Measurements from ENCODE around the gene HMGCS2.

HMGCS2 gene

DNA sequence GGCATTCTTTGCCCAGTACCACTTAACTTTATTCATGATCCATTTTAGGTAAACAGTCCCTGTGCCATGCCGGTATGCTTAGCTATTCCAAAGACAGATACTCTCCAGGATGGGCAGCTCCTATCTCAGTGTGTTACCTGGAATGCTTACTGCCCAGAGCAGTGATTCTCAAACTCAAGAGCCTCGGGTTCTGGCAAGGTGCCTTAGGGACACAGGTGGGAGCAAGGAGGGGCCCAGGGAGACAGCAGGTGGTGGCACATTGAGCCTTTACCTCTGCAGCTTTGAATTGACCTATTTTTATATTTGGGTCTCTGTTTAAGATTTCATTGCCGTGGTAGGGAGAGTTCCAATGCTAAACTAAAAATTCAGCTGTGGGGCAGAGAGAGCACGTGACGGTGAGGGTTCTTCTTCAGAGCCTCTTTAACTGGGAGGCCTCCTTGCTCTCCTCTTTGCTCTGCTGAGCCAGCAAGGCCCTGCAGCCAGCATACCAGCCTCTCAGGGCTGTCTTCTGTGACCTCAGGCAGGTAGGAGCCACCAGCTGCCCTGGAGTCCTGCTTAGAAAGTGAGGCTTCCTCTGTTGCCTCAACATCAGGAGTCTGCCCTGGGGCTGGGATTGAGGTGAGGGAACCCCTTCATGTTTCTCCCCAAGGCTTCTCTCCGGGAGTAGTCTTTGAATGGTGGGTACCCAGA is 36.8 kb downstream of the HMGCS2 start:
- no peak overlapping the region for H3K4me3 ChIP-seq (ENCODE audit: low read depth, low read length)
- TF ChIP-seq, protein P1, sequence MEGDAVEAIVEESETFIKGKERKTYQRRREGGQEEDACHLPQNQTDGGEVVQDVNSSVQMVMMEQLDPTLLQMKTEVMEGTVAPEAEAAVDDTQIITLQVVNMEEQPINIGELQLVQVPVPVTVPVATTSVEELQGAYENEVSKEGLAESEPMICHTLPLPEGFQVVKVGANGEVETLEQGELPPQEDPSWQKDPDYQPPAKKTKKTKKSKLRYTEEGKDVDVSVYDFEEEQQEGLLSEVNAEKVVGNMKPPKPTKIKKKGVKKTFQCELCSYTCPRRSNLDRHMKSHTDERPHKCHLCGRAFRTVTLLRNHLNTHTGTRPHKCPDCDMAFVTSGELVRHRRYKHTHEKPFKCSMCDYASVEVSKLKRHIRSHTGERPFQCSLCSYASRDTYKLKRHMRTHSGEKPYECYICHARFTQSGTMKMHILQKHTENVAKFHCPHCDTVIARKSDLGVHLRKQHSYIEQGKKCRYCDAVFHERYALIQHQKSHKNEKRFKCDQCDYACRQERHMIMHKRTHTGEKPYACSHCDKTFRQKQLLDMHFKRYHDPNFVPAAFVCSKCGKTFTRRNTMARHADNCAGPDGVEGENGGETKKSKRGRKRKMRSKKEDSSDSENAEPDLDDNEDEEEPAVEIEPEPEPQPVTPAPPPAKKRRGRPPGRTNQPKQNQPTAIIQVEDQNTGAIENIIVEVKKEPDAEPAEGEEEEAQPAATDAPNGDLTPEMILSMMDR (IDR thresholded peaks at IDR 0.05; ENCODE audit: low read depth, low read length): no peak

DNA sequence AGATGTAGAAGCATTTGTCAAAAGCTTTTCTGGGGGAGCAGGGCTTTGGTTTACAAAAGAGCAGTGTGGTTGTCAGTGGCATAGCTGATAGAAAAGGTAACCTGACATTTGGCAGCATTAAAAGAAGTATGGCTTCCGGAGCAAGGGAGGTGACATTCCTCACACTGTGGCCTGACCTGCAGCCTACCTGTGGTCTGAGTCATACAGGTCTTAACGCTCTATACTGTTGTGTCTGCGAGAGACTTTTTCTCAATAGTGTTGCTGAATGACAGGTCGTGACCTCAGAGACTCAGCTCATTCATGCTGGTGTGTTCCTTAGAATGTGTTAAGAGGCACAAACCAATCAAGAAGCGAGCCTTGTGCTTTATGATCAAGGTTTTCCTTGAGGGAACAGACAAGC is 37.6 kb downstream of the HMGCS2 start:
- TF ChIP-seq, protein P1 (IDR thresholded peaks at IDR 0.05; ENCODE audit: low read depth, low read length): no peak
- no peak overlapping the region for H3K4me3 ChIP-seq (ENCODE audit: low read depth, low read length)

DNA sequence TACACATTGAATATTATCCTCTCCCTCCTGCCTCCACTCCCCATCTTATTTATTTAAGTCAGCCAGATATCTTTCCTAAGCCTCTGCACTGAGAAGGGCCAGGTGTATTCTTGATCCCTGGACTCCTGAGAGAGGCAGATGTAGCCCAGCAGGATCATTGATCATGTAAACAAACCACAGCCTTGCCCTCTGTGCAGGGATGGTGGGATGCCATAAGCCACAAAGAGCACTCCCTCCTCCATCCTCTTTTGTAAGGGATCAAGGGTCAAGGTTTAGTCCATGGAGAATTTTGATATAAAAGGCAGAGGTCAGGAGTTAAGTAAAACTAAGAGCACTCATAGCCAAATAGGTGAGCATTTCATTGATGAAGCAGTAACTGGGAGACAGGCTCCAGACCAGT is 39.7 kb downstream of the HMGCS2 start:
- no peak overlapping the region for H3K4me3 ChIP-seq (ENCODE audit: low read depth, low read length)
- TF ChIP-seq, protein P1 (IDR thresholded peaks at IDR 0.05; ENCODE audit: low read depth, low read length): no peak

DNA sequence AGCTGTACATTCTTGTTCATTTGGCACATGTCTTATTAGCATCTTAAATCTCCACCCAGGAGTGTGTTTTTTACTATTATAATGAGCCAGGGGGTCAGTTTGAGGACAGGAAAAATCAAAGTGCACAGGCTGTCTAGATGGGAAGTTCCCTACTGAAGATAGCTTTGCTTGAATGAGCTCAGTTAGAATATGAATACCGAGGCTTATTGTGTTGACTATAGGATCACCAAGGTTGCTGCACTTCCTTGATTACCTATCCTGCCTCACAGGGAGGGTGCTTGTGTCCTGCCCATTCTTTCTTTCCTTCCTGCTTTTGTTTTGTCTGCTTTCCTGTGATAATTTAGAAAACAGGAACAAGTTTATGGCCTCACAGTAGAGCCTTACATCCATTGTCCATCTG is 40.7 kb downstream of the HMGCS2 start:
- TF ChIP-seq, protein P1 (IDR thresholded peaks at IDR 0.05; ENCODE audit: low read depth, low read length): no peak
- H3K4me3 ChIP-seq (ENCODE audit: low read depth, low read length): no peak overlapping the region

DNA sequence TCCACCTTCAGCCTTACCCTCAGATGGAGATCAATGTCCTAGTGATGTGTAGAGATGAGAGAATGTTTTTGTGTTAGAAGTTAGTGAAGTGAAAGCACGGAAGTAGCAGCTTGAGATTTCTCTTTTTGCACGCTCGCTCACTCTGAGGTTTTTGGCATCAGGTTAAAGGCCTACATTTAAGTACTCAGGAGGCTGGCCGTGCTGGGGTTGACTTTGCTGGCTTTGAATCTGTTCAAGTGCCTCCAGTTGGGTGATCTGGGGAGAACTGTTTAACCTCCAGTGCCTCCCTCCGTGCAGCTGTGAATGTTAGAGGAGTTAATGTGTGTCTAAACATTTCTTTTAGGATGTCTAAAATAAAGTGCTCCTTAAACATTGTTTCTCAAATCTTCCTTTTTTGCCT is 43.1 kb downstream of the HMGCS2 start:
- TF ChIP-seq, protein P1 (IDR thresholded peaks at IDR 0.05; ENCODE audit: low read depth, low read length): no peak
- no peak overlapping the region for H3K4me3 ChIP-seq (ENCODE audit: low read depth, low read length)

DNA sequence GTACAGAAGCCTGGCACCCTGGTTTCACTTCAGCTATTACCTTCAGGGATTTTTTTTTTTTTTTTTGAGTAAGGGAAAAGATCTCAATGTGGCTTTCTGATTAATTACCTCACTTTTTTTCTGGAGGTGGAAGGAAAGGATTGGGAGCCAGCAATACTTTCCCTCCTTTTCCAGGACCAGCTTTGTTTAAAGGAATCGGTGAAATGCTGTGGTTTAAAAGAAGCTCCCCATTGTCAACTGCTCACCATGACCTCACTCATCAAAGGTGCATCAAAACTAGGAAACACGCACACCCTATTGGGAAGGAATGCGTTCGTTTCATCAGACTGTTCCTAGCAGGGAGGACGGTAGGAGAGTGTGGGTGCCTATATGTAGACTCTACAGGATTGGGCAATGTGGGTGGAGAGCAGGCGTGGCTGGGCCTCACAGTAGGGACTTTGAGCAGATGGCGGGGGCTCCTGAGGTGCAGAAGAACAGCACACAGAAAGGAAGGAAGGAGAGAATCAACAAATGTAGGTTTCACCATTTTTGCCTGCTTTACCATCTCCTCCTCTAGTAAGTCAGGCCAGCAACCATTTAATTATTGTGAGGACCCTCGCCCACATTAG is 44.0 kb downstream of the HMGCS2 start:
- TF ChIP-seq, protein P1 (IDR thresholded peaks at IDR 0.05; ENCODE audit: low read depth, low read length): no peak

DNA sequence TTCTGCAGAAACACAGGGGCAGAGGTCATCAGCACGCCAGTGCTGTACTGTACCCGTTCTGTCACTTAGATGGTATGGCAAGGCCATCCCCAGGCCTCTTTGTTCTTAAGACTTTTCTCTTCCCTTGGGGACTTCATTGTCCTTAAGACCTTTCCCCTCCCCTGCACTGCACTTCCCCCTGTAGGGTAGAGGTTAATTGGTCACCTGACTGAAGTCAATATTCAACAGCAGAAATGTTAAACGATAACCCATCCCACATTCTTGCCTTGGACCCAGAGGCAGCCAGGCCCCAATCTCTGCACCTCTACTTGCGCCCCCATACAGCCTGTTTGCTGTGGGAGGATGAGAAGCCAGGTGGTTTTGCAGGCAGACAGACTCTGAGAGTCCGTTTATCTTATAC is 46.8 kb downstream of the HMGCS2 start:
- H3K4me3 ChIP-seq (ENCODE audit: low read depth, low read length): no peak overlapping the region
- TF ChIP-seq, protein P1 (IDR thresholded peaks at IDR 0.05; ENCODE audit: low read depth, low read length): no peak

More for the DNA sequence above, 44.0 kb downstream of the HMGCS2 start:
- no peak overlapping the region for H3K4me3 ChIP-seq (ENCODE audit: low read depth, low read length)
